SK-N-MC (cell line): ENCODE data around the gene RFX2.

Experiments
- EZH2 ChIP-seq: fragments of 200-600 bp; sonication (generic); IDR thresholded peaks from one replicate; pipeline ENCODE4 v1.6.1; 2017; ENCODE audit warnings: antibody characterized with exemption
- FOXP2 ChIP-seq: optimal IDR thresholded peaks from 2 replicates; pipeline ENCODE3; 2011; ENCODE audit warnings: mild to moderate bottlenecking, moderate library complexity; ENCODE audit not compliant: insufficient read depth; ENCODE audit errors: extremely low read length, control extremely low read depth
- POLR2AphosphoS5 ChIP-seq: IDR thresholded peaks from 2 replicates; pipeline ENCODE4 v1.6.1; 2012; ENCODE audit warnings: mild to moderate bottlenecking, low read depth, low read length, borderline replicate concordance

GRCh38 chr19:6063576-6064335, 46.5 kb downstream of the RFX2 start:
- TF ChIP-seq EZH2 = no peak
- no peak for TF ChIP-seq POLR2AphosphoS5
- TF ChIP-seq FOXP2 = no peak
